AG09319 (cell line): ENCODE results near the gene ENO3.

Experiments used
- DNase-seq: peaks from one replicate; pipeline ENCODE4 v3.0.0-alpha.2; 2010; ENCODE audit warnings: low read depth; ENCODE audit errors: extremely low read depth
- CTCF ChIP-seq: IDR thresholded peaks from 2 replicates; pipeline ENCODE4 v1.5.1; 2011; ENCODE audit warnings: low read depth, mild to moderate bottlenecking, inconsistent platforms, low read length, moderate library complexity

Gene ENO3

GRCh38 chr17:4998027-4998731 is 47.3 kb downstream of the ENO3 start:
- no peak for DNase-seq
- no peak for TF ChIP-seq CTCF

GRCh38 chr17:4998732-4999429 is 48.0 kb downstream of the ENO3 start:
- TF ChIP-seq CTCF = no peak
- no peak for DNase-seq

- no peak for DNase-seq
- TF ChIP-seq CTCF = no peak
Observed at GRCh38 chr17:4999430-5000093, 48.6 kb downstream of the ENO3 start.

- no peak for DNase-seq
- TF ChIP-seq CTCF = no peak
Observed at GRCh38 chr17:5000237-5000639, 49.3 kb downstream of the ENO3 start.

GRCh38 chr17:5002121-5002788 is 51.3 kb downstream of the ENO3 start:
- no peak for TF ChIP-seq CTCF
- DNase-seq = no peak

GRCh38 chr17:5003214-5003867 is 52.4 kb downstream of the ENO3 start:
- TF ChIP-seq CTCF = no peak
- DNase-seq = no peak
